ENCODE measurements around the gene PRTN3. TPM values are rescaled to one million over a fixed set of nuclear protein-coding genes. Genes with fewer than 3 reads are reported as not detected.

The PRTN3 gene
- total RNA-seq, 4 donors from 2014 or later: not detected

- peaks cover 47% of the 10 kb centered on the region for H3K4me1 ChIP-seq
- peaks cover 55% of the 10 kb centered on the region for H3K36me3 ChIP-seq
Measured at GRCh38 chr19:870314-870713, 29.5 kb downstream of the PRTN3 start.

GRCh38 chr19:870963-871401 is 30.2 kb downstream of the PRTN3 start:
- H3K27me3 ChIP-seq: no peaks in the 10 kb centered on the region
- H3K4me1 ChIP-seq: peaks cover 47% of the 10 kb centered on the region
- no peak for DNase-seq (ENCODE audit: low spot score in 2 of 2)
- no peaks in the 10 kb centered on the region for H3K9me3 ChIP-seq
- H3K4me3 ChIP-seq: no peak overlapping the region
- H3K36me3 ChIP-seq: peaks cover 62% of the 10 kb centered on the region
- WGBS: 83% methylated on average over 20 of the region's 28 CpGs
- H3K27ac ChIP-seq: no peak overlapping the region
- no peak for TF ChIP-seq EP300 (IDR thresholded peaks at IDR 0.05)
- TF ChIP-seq POLR2A (IDR thresholded peaks at IDR 0.05): no peak
- TF ChIP-seq, protein P1, sequence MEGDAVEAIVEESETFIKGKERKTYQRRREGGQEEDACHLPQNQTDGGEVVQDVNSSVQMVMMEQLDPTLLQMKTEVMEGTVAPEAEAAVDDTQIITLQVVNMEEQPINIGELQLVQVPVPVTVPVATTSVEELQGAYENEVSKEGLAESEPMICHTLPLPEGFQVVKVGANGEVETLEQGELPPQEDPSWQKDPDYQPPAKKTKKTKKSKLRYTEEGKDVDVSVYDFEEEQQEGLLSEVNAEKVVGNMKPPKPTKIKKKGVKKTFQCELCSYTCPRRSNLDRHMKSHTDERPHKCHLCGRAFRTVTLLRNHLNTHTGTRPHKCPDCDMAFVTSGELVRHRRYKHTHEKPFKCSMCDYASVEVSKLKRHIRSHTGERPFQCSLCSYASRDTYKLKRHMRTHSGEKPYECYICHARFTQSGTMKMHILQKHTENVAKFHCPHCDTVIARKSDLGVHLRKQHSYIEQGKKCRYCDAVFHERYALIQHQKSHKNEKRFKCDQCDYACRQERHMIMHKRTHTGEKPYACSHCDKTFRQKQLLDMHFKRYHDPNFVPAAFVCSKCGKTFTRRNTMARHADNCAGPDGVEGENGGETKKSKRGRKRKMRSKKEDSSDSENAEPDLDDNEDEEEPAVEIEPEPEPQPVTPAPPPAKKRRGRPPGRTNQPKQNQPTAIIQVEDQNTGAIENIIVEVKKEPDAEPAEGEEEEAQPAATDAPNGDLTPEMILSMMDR (IDR thresholded peaks at IDR 0.05): no peak
- TF ChIP-seq POLR2AphosphoS5 (IDR thresholded peaks at IDR 0.05): no peak

More at GRCh38 chr19:870314-870713, 29.5 kb downstream of the PRTN3 start:
- 87% methylated on average over 7 of the region's 8 CpGs for WGBS
- Histone ChIP-seq H3K27me3 (no peaks in the 10 kb centered on the region), H3K27ac (no peak overlapping the region), H3K9me3 (no peaks in the 10 kb centered on the region), H3K4me3 (no peak overlapping the region)
- no peak for DNase-seq (ENCODE audit: low spot score in 2 of 2)
- TF ChIP-seq, protein P1 (IDR thresholded peaks at IDR 0.05): no peak
- TF ChIP-seq EP300 (IDR thresholded peaks at IDR 0.05): no peak
- no peak for TF ChIP-seq POLR2AphosphoS5 (IDR thresholded peaks at IDR 0.05)
- no peak for TF ChIP-seq POLR2A (IDR thresholded peaks at IDR 0.05)

DNA sequence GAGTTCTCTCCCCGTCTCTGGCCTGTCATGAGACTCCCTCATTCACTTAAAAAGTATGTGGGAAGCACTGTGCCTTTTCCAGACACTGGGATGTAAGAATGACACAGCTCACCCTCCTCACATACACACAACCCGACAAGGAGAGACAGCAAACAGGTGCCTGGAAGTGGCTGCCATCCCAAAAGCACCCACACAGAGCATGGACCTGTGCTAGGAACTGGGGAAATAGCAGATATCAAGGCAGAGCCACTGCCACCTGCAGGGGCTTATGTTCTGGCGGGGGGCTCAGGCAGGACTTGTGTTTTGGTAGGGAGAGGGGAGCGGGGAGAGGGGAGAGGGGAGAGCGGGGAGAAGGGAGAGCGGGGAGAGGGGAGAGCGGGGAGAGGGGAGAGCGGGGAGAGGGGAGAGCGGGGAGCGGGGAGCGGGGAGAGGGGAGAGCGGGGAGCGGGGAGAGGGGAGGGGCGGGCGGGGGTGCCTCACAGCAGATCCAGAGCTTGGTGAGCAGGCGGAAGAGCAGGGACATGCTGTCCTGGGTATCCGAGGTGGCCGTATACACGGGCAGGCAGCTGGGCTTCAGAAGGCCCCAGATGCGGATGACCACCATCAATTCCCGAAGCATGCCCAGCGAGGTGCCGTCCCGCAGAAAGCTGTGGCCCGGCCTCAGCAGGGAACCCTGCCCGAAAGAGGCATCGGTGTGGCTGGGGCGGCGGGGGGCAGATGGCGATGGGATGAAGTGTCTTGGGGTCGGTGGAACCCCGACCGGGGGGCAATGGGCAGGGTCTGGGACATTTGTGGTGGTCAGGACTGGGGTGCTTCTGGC is 30.9 kb downstream of the PRTN3 start:
- Histone ChIP-seq H3K27ac (peak overlapping the region; percentile 59), H3K9me3 (no peaks in the 10 kb centered on the region), H3K27me3 (no peaks in the 10 kb centered on the region), H3K4me1 (peaks cover 49% of the 10 kb centered on the region), H3K36me3 (peaks cover 69% of the 10 kb centered on the region), H3K4me3 (no peak overlapping the region)
- TF ChIP-seq POLR2A (IDR thresholded peaks at IDR 0.05) (no peak), EP300 (IDR thresholded peaks at IDR 0.05) (no peak), POLR2AphosphoS5 (IDR thresholded peaks at IDR 0.05) (no peak)
- TF ChIP-seq, protein P1 (IDR thresholded peaks at IDR 0.05): no peak
- no peak for DNase-seq (ENCODE audit: low spot score in 2 of 2)
- WGBS: 86% methylated on average over 16 of the region's 33 CpGs

DNA sequence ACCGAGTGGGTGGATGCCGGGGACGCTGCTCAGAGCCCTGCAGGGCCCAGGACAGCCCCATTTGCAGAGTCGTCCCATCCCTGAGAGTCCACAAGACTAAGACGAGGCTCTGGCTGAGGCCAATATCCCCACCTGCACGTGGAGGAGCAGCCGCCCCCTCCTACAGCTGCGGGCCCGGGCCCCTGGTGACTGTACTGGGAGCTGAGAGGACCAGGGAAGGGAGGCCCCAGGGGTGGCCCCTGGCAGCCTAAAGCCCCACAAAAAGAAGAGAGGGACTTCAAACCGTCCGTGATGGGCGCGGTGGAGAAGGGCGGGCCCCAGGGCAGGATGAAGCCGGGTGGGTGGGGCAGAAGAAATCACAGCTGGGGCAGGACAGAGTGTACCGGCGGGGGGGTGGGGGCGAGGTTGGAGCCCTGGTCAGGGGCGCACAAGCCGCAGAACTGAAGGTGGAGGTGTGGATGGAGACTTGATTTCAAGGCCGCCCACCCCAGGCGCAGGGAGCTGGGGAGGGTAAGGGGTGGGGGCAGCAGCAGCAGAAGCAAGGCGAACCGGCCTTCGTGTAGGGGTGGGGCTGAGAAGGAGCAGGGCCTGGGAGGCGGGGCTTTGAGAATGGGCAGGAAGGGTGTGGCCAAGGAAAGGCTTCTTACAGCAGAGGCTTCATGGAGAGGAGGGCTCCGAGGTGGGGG is 31.6 kb downstream of the PRTN3 start:
- H3K36me3 ChIP-seq: peaks cover 76% of the 10 kb centered on the region
- peak overlapping the region; percentile 59 for H3K27ac ChIP-seq
- TF ChIP-seq POLR2A (IDR thresholded peaks at IDR 0.05): no peak
- TF ChIP-seq, protein P1 (IDR thresholded peaks at IDR 0.05): no peak
- no peak for TF ChIP-seq EP300 (IDR thresholded peaks at IDR 0.05)
- TF ChIP-seq POLR2AphosphoS5 (IDR thresholded peaks at IDR 0.05): no peak
- WGBS: 35% methylated on average over 25 of the region's 27 CpGs
- no peak for DNase-seq (ENCODE audit: low spot score in 2 of 2)
- H3K4me3 ChIP-seq: peak overlapping the region; percentile 9
- peaks cover 56% of the 10 kb centered on the region for H3K4me1 ChIP-seq
- no peaks in the 10 kb centered on the region for H3K27me3 ChIP-seq
- H3K9me3 ChIP-seq: no peaks in the 10 kb centered on the region

DNA sequence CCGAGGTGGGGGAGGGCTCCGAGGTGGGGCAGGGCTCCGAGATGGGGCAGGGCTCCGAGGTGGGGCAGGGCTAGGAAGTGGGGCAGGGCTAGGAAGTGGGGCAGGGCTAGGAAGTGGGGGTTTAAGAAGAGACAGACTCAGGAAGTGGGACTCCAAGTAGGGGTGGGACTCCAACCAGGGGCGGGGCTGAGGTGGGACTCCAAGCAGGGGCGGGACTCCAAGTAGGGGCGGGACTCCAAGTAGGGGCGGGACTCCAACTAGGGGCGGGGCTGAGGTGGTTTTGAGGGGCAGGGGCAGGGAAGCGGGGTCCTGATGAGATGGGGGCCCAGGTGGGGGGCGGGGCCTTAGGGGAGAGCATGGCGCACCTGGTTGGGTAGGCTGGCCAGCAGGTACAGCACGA is 32.3 kb downstream of the PRTN3 start:
- TF ChIP-seq, protein P1 (IDR thresholded peaks at IDR 0.05): no peak
- TF ChIP-seq POLR2AphosphoS5 (IDR thresholded peaks at IDR 0.05): no peak
- TF ChIP-seq EP300 (IDR thresholded peaks at IDR 0.05): no peak
- no peak for TF ChIP-seq POLR2A (IDR thresholded peaks at IDR 0.05)
- H3K27ac ChIP-seq: no peak overlapping the region
- peaks cover 70% of the 10 kb centered on the region for H3K36me3 ChIP-seq
- no peaks in the 10 kb centered on the region for H3K9me3 ChIP-seq
- DNase-seq (ENCODE audit: low spot score in 2 of 2): no peak
- H3K27me3 ChIP-seq: no peaks in the 10 kb centered on the region
- H3K4me3 ChIP-seq: no peak overlapping the region
- 90% methylated on average over 2 of the region's 13 CpGs for WGBS
- peaks cover 57% of the 10 kb centered on the region for H3K4me1 ChIP-seq

Measured in suprapubic skin (tissue), 4 donors.